ENCODE data around the gene SLC37A2. TPM values are rescaled to one million over a fixed set of nuclear protein-coding genes. Genes with fewer than 3 reads are reported as not detected.

The SLC37A2 gene
- total RNA-seq, 2 experiments from 2014 or later = 0.46 to 0.93 TPM

DNA sequence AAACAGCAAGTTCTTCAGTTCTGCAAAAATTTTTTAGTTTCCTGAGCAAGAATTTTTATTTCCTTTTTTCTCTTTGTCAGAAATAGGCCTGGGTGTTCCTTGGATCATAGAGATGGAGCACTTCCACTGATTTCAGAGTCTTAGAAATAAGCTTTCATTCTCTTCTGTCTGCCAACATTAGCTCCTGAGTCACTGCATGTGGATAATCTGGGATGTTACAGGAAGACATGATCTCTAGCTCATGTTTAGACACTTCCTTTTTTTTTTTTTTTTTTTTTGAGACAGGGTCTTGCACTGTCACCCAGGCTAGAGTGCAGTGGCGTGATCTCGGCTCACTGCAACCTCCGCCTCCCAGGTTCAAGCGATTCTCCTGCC, 61.5 kb downstream of the SLC37A2 start:
- H3K27ac Mint-ChIP-seq = no peak overlapping the region
- no peaks in the 10 kb centered on the region for H3K36me3 Mint-ChIP-seq
- peaks cover 6% of the 10 kb centered on the region for H3K4me1 Mint-ChIP-seq (ENCODE audit: low read depth)
- no peak overlapping the region for H3K4me3 Mint-ChIP-seq
- no peak for DNase-seq
- peaks cover 2% of the 10 kb centered on the region for H3K9me3 Mint-ChIP-seq
- ChIA-PET CTCF (interaction anchor here (0.9 to 4.3 kb wide), 14 partner anchors 12 to 259 kb away, joined by 3 to 34 read pairs (median 6); partner anchors contain the start of genes CCDC15 and TMEM218), POLR2A (interaction anchor here (1.8 kb wide), 1 partner anchor 13 kb away, joined by 9 read pairs; the partner anchor contains the start of gene TMEM218)
- peaks cover 18% of the 10 kb centered on the region for H3K27me3 Mint-ChIP-seq
- intact Hi-C loops (cut with micrococcal nuclease) = no loop called here

DNA sequence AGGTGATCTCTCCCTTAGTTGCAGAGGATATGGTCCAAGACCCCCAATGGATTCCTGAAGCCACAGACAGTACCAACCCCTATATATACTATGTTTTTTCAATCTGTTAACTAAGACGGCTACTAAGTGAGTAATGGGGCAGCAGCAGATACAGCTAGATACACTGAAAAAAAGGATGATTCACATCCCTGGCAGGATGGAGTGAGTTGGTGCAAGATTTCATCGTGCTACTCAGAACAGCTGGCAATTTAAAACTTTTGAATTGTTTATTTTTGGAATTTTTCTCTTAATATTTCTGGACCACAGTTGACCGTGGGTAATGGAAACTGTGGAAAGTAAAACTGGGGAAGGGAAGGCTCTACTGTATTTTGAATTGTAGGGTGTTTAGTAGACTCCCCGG, 65.3 kb downstream of the SLC37A2 start:
- H3K36me3 Mint-ChIP-seq = no peaks in the 10 kb centered on the region
- POLR2A ChIA-PET = no interaction called here
- no peak overlapping the region for H3K4me3 Mint-ChIP-seq

DNA sequence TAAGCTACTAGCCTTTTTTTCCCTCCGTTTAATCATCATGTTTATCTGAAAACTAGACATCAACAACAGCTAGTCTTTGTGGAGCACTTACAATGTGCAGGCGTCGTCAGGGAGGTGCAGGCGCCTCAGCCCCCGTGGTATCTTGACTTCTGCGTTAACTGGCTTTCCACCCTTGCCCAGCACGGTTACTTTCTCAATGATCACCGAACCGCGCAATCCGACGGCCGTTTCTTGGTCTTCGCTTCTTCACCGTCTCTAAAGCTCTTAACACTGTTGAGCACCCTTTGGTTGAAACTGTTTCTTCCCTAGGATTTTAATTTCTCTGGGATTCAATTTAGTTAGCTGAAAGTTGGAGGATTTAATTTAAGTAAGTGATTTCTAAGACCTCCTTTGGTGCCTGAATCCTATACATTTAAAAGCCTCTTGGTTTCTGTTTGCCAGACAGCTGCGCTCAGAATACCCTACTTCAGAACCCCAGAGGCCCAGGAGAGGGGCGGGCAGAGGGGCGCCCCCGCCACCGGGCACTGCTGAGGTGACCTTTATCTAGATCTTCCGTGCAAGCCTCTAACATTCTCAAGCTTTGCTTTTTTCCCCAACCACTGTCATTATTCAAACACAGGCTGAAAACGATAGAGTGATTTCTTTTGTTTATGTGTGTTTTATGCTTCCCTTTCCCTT, 66.3 kb downstream of the SLC37A2 start:
- intact Hi-C loops (cut with micrococcal nuclease) = no loop called here
- Mint-ChIP-seq H3K36me3 (no peaks in the 10 kb centered on the region), H3K27ac (no peak overlapping the region), H3K4me3 (no peak overlapping the region), H3K9me3 (no peaks in the 10 kb centered on the region), H3K4me1 (ENCODE audit: low read depth) (no peaks in the 10 kb centered on the region), H3K27me3 (peaks cover 40% of the 10 kb centered on the region)
- ChIA-PET CTCF (interaction anchor here (1.3 kb wide), 1 partner anchor 13 kb away, joined by 4 read pairs; no protein-coding TSS in a partner anchor), POLR2A (no interaction called here)
- DNase-seq = no peak

More for the DNA sequence above, 65.3 kb downstream of the SLC37A2 start:
- Mint-ChIP-seq H3K27ac (no peak overlapping the region), H3K9me3 (peaks cover 2% of the 10 kb centered on the region), H3K27me3 (peaks cover 35% of the 10 kb centered on the region), H3K4me1 (ENCODE audit: low read depth) (peaks cover 6% of the 10 kb centered on the region)
- DNase-seq = no peak
- CTCF ChIA-PET = interaction anchor here (1.1 kb wide), 1 partner anchor 14 kb away, joined by 3 read pairs; no protein-coding TSS in a partner anchor
- intact Hi-C loops (cut with micrococcal nuclease) = no loop called here

DNA sequence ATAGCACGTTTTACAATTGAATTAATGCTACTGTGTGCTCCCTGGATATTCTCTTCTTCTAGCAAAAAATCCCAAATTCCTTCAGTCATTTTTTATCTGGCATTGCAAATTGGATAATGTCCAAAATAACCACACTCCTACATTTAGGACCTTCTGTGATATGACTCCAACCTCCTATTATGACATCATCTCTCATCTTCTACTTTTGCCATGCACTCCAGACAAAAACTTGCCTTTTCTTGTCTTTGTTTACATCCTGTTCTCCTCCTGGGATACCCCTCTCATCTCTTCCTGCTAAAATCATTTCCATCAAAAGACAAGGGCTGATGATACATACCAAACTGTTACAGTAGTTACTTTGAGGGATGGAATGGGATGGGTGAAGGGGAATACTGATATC, 69.0 kb downstream of the SLC37A2 start:
- intact Hi-C loops (cut with micrococcal nuclease) = no loop called here
- DNase-seq = no peak
- H3K27me3 Mint-ChIP-seq = peaks cover 44% of the 10 kb centered on the region
- ChIA-PET CTCF (interaction anchor here (1.9 kb wide), 1 partner anchor 10 kb away, joined by 9 read pairs; no protein-coding TSS in a partner anchor), POLR2A (no interaction called here)
- H3K36me3 Mint-ChIP-seq = no peaks in the 10 kb centered on the region
- no peak overlapping the region for H3K4me3 Mint-ChIP-seq
- no peaks in the 10 kb centered on the region for H3K9me3 Mint-ChIP-seq
- H3K4me1 Mint-ChIP-seq (ENCODE audit: low read depth) = no peaks in the 10 kb centered on the region
- no peak overlapping the region for H3K27ac Mint-ChIP-seq

DNA sequence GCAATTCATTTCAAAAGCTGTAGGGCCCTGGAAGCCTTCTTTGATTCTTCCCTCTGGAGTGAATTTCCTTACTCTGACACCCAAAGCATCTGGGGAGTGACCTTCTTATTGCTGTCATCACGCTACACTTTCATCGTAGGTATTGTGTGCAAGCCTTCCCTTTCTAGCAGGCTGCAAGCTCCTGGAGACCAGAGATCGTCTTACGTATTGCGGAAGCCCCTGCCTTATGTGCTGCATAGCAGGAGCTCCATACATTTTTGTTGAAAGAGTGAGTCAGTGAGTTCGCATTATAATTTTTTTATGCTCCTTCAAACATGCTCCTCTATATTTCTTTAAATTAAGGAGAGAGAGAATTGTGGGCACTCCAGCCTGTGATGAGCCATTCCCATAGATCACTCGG, 69.5 kb downstream of the SLC37A2 start:
- ChIA-PET POLR2A (no interaction called here), CTCF (interaction anchor here (1.9 kb wide), 1 partner anchor 9 kb away, joined by 9 read pairs; no protein-coding TSS in a partner anchor)
- no peaks in the 10 kb centered on the region for H3K9me3 Mint-ChIP-seq
- intact Hi-C loops (cut with micrococcal nuclease) = no loop called here
- no peak overlapping the region for H3K27ac Mint-ChIP-seq
- H3K4me3 Mint-ChIP-seq = no peak overlapping the region
- H3K4me1 Mint-ChIP-seq (ENCODE audit: low read depth) = no peaks in the 10 kb centered on the region
- H3K27me3 Mint-ChIP-seq = peaks cover 44% of the 10 kb centered on the region
- no peak for DNase-seq
- no peaks in the 10 kb centered on the region for H3K36me3 Mint-ChIP-seq

DNA sequence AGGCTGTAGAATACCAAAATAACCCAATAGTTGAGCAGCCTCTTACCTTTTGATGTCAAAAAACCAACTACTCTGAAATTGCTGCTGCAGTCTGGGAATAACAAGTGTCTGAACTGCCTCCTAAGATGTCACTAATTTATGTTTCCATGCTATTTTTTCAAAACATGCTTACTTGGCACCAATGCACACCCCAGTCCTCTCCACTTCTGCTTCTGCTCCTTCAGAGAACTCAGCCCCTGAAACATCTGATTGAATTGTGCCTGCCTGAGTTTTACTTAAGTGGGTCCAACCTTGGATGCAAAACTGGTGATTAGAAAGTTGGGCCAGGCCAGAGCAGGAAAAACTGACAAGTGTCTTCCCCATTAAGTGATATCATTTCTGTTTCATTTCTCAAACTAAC, 72.9 kb downstream of the SLC37A2 start:
- CTCF ChIA-PET = no interaction called here
- no peak overlapping the region for H3K27ac Mint-ChIP-seq

DNA sequence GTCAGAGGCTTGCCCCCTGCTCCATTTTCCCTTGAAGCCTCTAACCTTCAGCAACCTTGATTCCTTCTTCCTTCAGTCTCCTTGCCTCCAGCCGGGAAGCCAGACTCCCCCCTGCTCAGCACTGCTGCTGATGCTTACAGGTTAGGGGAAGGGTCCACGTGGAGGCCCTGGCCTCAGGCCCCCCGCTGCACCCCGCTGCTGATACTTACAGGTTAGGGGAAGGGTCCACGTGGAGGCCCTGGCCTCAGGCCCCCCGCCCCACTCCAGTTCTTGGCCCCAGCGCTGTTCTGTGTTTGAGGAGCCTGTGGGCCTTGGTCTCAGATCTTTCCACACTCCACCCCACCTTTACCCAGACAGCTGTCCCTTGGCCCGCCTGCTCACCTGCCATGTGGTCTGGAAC, 75.9 kb downstream of the SLC37A2 start:
- POLR2A ChIA-PET = no interaction called here
- H3K27me3 Mint-ChIP-seq = peaks cover 36% of the 10 kb centered on the region
- intact Hi-C loops (cut with micrococcal nuclease) = no loop called here
- no peak for DNase-seq
- H3K4me1 Mint-ChIP-seq (ENCODE audit: low read depth) = peaks cover 4% of the 10 kb centered on the region
- CTCF ChIA-PET = no interaction called here
- H3K9me3 Mint-ChIP-seq = no peaks in the 10 kb centered on the region
- H3K27ac Mint-ChIP-seq = no peak overlapping the region
- H3K36me3 Mint-ChIP-seq = no peaks in the 10 kb centered on the region
- no peak overlapping the region for H3K4me3 Mint-ChIP-seq

More for the DNA sequence above, 72.9 kb downstream of the SLC37A2 start:
- intact Hi-C loops (cut with micrococcal nuclease) = no loop called here
- Mint-ChIP-seq H3K4me1 (ENCODE audit: low read depth) (no peaks in the 10 kb centered on the region), H3K27me3 (peaks cover 42% of the 10 kb centered on the region), H3K9me3 (no peaks in the 10 kb centered on the region), H3K36me3 (no peaks in the 10 kb centered on the region), H3K4me3 (no peak overlapping the region)
- POLR2A ChIA-PET = no interaction called here
- DNase-seq = no peak

DNA sequence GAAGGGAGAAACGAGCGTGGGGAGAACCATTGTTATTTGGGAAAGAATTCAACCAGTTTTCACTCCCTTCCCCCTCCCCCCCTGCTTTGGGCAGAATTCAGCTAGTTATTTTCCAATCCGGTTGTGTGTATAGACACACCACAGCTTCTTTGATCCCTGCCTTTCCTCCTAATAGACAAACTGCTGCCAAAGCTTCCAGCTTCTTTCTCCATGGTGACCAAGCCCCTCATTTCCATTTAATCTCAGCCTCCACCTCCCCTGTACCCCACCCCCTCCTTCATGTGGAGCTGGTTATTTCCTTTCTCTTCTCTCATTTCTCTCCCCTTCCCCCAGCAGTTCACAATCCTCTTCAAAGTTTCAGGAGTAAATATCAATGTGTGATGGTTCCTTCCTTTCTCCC, 76.7 kb downstream of the SLC37A2 start:
- Mint-ChIP-seq H3K4me3 (no peak overlapping the region), H3K36me3 (no peaks in the 10 kb centered on the region), H3K9me3 (no peaks in the 10 kb centered on the region), H3K27ac (no peak overlapping the region), H3K4me1 (ENCODE audit: low read depth) (peaks cover 4% of the 10 kb centered on the region), H3K27me3 (peaks cover 30% of the 10 kb centered on the region)
- CTCF ChIA-PET = interaction anchor here (2.9 to 5.4 kb wide), 3 partner anchors 18 to 49 kb away, joined by 11 to 51 read pairs (median 34); partner anchors contain the start of gene TMEM218
- POLR2A ChIA-PET = no interaction called here
- DNase-seq = no peak
- intact Hi-C loops (cut with micrococcal nuclease) = loop anchor here (5.0 to 10.0 kb wide), 2 partner anchors 47 to 265 kb away; no protein-coding TSS in a partner anchor

Other genes starting within 250 kb of the SLC37A2 start
- 10 to 100 TPM in 1 of 2 experiments, 1 to 10 TPM in 1; 9.0 to 10.4 TPM for gene ROBO3, start 197.9 kb upstream of the SLC37A2 start, total RNA-seq
- not detected for gene ROBO4, start 165.4 kb upstream of the SLC37A2 start, total RNA-seq
- not detected for gene HEPN1, start 144.1 kb upstream of the SLC37A2 start, total RNA-seq
- gene HEPACAM, start 127.3 kb upstream of the SLC37A2 start, total RNA-seq = not detected
- 1 to 10 TPM; 5.6 to 6.4 TPM for gene CCDC15, start 109.1 kb upstream of the SLC37A2 start, total RNA-seq
- gene TMEM218, start 48.3 kb downstream of the SLC37A2 start, total RNA-seq = 10 to 100 TPM; 12.8 to 14.8 TPM
- gene PKNOX2, start 101.4 kb downstream of the SLC37A2 start, total RNA-seq = not detected

Measured in activated CD4-positive, alpha-beta memory T cell treated with anti-CD3 and anti-CD28 coated beads for 36 hours (primary cell).